GM11168 (cell line): Measurements from ENCODE around the gene SULT1A2.
"Not testable (repeated sequence)": the region's sequence is repeated elsewhere in the genome, so short reads cannot be mapped to it uniquely, and the experiment has no call there.

ENCODE experiments used
- in situ Hi-C: fragments of 300-500 bp; cut with MboI; formaldehyde crosslinking; loops from one replicate; pipeline ENCODE4 v1.12.0; 2022; ENCODE audit warnings: low sequenced_read_pairs; ENCODE audit not compliant: unreplicated experiment

The SULT1A2 gene

DNA sequence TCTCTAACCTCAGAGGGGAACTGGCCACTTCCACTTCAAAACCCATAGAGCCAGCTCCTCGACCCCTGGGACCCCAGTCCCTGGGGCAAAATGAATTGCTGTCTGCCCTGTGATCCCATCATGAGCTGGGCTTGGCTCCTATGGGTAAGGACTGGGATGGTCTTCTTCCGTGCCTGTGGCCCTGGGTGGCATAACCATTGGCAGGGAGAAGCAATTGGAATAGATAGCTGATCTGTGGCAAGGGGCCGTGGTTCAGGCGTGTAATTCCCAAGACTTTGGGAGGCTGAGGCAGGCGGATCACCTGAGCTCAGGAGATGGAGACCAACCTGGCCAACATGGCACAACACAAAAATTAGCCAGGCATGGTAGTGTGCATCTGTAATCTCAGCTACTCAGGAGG lies 4.3 kb downstream of the SULT1A2 start:
- in situ Hi-C loops: no loop called here

DNA sequence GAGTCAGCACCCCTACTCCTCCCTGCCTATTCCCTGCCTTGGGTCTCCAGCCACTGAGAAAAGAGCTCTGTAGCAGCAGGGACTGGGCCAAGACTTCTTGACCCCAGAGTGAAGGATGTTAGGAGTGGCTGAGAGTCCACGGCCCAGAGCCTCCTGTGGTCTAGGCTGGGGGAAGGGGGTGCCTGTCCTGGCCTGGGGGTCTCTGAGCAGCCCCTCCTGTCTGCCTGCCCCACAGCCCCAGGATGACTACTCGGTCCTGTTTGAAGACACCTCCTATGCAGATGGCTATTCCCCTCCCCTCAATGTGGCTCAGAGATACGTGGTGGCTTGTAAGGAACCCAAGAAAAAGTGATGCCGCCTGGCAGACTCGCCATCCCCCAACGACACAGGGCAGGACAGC lies 5.5 kb downstream of the SULT1A2 start:
- in situ Hi-C loops: no loop called here

DNA sequence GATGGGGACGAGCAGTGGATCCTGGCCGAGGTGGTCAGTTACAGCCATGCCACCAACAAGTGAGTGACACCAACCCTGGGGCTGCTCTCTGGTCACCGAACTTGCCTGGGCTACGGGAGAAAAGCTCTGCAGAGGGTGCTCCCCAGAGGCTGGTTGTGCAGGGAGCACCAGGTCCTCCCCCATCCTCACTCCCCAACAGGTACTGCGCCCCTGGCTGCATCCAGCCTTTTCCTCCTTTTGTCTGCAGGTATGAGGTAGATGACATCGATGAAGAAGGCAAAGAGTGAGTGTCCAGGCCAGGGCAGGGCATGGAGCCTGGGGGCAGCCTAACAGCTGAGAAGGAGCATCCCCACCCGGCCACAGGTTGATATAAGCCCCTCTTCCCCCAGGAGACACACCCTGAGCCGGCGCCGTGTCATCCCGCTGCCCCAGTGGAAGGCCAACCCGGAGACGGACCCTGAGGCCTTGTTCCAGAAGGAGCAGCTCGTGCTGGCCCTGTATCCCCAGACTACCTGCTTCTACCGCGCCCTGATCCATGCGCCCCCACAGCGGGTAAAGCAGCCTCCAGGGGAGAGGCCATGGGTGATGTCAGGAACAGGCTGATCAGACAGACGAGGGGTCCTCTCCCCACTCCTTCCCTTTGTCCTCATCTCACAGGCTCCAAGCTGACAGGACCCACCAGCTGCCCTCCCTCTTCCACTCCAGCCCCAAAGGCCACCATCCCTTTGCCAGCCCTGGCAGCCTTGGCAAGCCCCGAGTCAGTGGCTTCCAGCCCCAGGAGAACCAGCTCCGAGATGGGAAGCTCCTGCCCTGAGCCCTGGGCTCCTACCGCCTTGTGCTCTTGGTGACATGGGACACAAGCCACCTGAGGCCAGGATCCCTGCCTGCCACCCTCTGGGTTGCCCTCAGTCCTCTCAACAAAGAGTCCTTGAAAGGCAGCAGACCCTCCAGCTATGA lies 6.2 kb downstream of the SULT1A2 start:
- in situ Hi-C loops: no loop called here

DNA sequence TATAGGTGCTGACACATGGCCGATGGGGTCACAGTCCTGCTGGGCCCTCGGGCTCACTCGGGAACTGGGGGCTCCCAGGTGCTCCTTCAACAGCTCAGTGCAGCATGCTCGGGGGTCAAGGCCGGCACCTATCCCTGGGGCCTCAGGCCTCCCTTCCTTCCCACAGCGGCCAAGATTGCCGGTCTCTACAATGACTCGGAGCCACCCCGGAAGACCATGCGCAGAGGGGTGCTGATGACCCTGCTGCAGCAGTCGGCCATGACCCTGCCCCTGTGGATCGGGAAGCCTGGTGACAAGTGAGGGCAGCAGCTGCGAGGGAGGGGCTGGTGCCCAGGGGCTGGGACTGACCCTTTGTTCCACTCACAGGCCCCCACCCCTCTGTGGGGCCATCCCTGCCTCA lies 6.9 kb downstream of the SULT1A2 start:
- in situ Hi-C loops: no loop called here

DNA sequence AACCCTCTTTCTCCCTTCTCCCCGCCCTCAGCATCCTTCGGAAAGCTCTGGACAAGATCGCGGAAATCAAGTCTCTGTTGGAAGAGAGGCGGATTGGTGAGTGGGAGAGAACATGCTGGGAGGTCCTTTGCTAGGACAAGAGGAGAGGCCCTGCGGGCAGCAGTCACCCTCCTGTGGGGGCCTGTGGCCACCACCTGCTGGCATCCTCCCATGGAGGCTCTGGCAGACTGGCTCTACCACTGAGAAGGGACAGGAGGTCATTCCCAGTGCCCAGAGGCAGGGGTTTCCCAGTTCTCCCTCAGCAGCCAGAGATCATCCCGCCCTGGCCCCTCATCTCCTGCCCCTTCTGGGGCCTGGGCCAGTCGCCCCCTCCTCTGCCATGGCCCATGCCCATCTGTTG lies 7.8 kb downstream of the SULT1A2 start:
- in situ Hi-C loops: no loop called here

DNA sequence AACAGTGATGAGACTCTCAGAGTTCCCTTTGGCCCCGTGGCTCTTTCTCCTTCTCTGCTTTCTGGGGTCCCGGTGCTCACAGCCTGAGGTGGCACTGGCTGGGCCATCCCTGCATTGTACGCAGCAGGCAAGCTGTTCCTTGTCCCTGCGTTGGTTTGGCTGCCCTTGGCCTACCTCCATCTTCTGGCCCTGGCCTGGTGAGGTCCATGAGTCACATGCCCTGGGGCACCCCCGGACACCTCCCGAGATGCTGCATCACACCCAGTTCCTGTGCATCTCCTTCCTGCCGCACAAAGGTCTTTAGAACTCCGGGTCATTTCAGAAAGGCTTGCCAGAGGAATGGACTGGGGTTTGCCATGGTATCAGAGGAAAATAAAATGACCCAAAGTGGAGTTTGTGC lies 9.5 kb downstream of the SULT1A2 start:
- in situ Hi-C loops: no loop called here

DNA sequence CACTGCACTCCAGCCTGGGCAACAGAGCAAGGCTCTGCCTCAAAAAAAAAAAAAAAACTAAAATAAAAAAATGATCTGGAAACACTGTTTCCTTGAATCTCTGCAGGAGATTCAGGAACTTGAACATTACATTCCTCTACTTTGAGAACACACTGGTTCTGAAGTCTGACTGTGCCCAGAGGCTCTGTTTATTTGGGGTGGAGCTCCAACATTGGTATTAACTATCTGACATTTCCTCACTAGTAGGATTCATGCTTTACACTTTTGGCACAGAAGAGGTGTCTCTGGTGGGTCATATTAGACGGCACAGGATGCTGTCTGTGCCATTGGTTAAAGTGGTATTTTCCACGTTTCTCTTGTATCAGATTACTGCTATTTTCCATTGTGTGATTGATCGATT lies 10.4 kb downstream of the SULT1A2 start:
- in situ Hi-C loops: no loop called here

DNA sequence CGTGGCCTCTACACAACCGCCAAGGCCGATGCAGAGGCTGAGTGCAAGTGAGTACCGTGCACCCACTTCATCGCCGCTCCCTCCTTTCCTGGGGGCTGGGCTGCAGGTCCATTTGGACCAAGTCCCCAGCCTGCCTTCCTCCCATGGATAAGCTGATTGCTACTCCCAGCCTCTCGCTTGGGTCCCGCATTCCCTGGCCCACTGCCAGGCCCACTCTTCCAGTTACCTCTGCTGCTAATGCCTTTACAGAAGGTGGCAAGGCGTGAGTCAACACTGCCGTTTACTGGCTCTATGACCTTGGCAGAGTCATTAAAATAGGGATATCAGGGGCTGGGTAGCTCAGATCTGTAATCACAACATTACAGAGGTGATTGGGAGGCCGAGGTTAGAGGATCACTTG lies 11.2 kb downstream of the SULT1A2 start:
- in situ Hi-C loops: no loop called here

DNA sequence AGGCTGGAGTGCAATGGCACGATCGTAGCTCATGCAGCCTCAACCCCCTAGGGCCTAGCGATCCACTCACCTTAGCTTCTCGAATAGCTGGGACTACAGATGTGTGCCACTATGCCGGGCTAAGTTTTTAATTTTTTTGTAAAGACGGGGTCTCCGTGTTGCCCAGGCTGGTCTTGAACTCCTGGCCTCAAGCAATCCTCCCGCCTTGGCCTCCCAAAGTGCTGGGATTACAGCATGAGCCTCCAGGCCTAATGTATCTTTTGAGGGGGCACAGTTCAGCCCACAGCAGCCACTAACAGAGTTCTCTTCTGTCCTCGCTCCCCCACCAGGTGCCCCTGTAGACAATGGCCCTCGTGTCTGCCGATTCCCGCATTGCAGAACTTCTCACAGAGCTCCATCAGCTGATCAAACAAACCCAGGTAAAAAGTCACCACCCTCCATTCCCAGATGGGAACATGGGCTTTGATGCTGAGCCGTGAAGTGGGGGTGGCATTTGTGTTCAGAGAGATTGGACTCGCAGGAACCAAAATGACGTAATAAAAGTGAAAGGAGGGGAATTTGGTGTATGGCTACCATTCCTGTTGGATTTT lies 16.0 kb downstream of the SULT1A2 start:
- in situ Hi-C loops: no loop called here

DNA sequence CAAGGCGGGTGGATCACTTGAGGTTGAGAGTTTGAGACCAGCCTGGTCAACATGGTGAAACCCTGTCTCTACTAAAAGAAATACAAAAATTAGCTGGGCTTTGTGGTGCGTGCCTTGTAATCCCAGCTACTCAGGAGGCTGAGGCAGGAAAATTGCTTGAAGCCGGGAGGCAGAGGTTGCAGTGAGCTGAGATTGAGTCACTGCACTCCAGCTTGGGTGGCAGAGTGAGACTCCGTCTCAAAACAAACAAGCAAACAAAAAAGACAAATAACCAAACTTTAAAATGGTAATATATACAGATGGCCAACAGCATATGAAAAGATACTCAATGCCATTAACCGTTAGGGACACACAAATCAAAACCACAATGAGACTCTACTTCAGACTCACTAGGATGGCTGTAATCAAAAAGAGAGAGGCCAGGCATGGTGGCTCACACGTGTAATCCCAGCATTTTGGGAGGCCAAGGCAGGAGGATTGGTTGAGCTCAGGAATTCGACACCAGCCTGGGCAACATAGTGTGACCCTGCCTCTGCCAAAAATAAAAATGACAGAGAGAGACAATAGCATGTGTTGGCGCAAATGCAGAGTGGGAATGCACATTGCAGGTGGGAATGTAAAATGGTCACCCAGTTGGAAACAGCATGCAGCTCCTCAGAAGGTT lies 21.3 kb downstream of the SULT1A2 start:
- in situ Hi-C loops: no loop called here

DNA sequence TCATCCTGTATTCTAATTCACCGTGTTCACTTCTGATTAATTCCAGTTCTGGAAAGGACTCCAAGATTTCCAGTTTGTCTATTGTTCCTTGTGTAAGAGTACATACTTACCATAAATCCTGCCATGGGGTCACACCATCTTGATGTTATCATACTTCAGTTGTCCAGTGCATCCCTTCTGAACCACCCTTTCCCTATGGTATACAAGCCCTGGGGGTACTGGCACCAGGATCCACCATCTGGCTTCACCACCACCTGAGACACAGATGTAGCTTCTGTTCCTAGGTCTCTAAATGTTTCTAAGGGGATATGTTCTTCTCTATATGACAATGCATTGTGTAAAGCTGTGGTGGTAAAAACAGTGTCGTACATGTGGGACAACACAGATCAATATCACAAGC lies 21.9 kb downstream of the SULT1A2 start:
- in situ Hi-C loops: no loop called here

DNA sequence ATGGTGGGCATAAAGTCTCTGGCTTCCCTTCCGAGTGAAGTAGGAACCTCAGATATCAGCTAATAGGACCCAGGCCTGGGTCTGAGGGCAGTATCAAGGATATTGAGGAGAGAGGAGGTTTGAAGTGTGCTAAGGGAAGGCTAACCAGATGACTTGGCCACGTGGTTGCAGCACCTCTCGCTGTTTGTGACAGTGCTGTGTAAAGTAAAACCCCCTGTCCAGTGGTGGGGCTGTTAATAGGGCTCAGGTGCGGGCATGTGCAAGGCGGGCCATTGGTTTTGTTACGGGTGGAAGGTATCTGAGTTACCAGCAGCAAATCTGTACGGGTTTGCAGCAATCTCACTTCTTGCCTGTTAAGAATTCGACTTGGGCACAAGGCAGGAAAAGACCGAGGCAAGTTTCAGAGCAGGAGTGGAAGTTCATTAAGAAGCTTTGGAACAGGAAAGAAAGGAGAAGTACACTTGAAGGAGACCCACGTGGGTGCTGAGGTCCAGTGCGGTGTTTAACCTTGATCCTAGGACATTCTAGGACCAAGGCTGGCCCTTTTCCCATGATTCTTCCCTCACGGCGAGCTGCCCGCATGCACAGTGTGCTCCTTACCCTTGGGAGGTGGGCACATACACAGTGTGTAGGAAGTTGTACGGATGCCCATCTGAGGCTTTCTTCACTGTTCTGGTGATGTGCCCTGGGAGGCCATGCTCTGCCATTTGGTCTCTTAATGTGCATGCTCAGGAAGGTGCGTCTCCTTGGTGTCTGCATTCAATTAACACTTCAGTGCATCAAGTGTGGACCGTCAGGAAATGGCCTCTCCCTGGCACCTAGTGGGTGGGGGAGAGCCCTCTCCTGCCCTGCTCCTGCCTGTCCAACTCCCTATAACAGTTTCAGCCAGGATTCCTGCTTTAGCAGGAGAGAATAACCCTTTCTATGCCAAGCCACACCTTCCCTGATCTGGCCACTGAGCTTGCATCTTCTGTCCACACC lies 22.8 kb downstream of the SULT1A2 start:
- in situ Hi-C loops: no loop called here

DNA sequence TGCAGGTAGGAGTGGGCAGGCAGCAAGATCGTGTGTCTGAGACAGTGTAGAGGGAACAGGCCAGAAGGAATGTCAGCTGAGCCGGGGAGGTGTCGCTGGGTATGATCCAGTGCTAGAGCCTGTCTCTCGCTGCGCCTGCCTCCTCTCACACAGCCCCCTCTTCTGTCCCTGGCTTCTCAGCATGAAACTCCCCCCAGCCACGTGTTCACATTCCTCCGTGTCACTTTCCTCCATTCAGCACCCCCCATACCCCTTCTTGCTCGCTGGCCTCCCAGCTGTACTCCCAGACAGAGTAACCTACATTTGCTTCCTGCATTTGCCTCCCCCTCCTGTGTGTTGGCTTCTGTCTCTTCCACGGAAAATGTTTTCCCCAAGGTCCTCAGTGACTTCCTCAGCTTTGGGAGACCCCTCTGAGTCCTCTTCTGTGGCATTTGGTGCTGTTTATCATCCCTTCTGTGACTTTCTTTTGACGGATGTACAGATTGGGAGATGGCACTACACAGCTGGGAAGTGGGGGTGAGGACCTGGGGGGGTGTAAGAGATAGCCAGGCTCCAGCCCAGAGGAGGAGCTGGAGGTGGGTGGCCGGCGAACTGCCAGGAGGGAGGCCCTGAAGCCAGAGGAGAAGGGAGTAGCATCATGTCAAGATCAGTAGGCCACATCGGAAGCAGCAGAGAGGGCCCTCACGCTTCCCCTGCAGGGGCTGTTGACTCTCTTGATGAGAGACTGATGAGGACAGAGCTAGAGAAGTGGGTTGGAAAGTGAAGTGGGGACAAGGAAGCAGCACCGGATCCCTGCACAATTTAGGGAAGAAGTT lies 23.9 kb downstream of the SULT1A2 start:
- in situ Hi-C loops: no loop called here

DNA sequence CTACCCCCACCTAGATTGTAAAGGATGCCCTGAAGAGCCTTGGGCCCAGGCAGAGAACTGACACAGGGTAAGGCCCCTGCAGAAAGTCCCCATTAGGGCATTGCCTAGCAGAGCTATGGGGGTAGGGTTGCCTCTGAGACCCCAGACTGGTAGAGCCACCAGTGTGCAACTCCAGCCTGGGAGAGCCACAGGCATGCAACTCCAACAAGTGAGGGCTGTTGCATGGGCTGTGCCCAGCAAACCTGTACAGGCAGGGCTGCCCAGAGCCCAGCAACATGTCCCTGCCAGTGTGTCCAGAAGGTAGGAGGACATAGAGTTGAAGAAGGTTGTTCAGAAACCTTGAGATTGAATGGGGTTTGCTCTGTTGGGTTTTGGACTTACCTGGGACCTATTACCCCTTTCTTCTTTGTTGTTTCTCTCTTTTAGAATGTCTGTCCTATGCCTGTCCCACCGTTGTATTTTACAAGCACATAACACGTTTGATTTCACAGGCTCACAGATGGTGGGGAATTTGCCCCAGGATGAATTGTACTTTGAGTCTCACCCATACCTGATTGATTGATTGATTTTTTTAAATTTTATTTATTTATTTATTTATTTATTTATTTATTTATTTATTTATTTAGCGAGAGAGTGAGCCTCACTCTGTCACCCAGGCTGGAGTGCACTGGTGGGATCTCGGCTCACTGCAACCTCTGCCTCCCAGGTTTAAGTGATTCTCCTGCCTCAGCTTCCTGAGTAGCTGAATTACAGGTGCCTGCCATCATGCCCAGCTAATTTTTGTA lies 26.7 kb downstream of the SULT1A2 start:
- in situ Hi-C loops: no loop called here

DNA sequence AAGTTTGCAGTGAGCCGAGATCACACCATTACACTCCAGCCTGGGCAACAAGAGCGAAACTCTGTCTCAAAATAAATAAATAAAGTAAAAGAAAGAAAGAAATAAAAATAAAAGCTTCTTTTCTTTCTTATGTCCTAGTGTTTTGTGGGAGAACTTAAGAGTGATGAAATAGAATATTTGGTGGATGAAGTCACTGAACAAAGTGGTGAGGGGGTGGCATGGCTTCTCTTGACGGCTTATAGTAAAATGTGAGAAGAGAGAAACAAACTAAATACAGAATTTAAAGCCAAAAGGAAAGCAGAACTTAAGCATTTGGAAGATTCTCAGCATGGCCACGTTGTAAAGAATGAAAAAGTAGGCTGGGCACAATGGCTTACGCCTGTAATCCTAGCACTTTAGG lies 27.8 kb downstream of the SULT1A2 start:
- in situ Hi-C loops: no loop called here

DNA sequence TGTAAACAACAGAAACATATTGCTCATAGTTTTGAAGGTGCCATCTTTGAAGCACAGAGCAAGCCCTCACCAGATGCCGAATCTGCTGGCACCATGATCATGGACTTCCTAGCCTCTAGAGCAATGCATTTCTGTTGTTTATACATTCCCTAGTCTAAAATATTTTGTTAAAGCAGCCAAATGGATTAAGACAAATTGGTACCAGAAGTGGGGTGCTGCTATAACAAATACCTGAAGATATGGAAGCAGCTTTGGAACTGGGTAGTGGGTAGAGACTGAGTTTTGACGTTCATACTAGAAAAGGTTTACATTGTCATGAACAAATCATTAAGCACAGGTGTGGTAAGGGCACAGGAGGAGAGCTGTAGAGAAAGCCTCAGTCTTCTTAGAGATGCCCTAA lies 29.6 kb downstream of the SULT1A2 start:
- in situ Hi-C loops: no loop called here

DNA sequence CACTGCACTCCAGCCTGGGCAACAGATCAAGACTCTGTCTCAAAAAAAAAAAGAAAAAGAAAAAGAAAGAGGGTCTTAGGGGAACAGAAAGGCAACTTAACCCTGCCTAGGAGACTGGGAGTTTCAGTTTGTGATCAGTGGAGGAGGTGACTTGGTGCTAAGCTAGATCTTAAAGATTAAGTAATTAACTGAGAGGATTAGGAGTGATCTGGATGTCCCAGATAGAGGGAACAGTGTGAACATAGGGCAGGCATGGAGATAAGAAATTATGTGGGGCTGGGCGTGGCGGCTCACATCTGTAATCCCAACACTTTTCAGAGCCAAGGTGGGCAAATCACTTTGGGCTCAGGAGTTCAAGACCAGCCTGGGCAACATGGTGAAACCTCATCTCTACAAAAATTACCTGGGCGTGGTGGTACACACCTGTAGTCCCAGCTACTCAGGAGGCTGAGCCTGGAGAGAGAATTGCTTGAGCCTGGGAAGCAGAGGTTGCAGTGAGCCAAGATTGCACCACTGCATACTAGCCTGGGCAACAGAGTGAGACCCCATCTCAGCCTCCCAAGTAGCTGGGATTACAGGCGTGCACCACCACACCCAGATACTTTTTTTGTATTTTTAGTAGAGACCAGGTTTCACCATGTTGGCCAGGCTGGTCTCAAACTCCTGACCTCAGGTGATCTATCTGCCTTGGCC lies 30.5 kb downstream of the SULT1A2 start:
- in situ Hi-C loops: not testable (repeated sequence)

DNA sequence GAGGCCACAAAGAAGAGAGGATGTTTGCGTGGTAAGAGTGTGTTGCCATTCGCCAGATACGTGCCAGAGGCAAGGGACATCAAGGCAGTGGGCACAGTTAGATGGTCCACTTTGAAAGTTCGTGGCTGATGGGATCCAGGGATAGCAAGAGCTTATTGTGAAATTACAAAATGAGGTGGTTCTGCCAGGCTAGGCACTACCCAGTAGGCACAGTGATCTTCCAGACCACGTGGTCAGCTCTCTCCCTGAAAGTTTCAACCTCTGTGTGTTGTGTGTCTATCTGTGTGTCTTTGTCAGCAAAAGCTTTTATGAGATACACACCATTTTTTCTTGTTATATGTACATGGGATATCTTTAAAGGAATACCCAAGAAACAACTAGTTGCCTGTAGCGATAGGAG lies 33.6 kb downstream of the SULT1A2 start:
- in situ Hi-C loops: no loop called here
